ENCODE measurements around the gene CFLAR. TPM values are rescaled to one million over a fixed set of nuclear protein-coding genes. Genes with fewer than 3 reads are reported as not detected.

Gene CFLAR
- total RNA-seq, 1 experiment from 2014 or later, result 7.6 TPM

GRCh38 chr2:201137505-201138400 lies 21.8 kb downstream of the CFLAR start:
- no peaks in the 10 kb centered on the region for H4K20me1 ChIP-seq (ENCODE audit: control insufficient read depth, insufficient read depth, insufficient read length)
- H4K8ac ChIP-seq (replicated peaks; ENCODE audit: insufficient read length, low read depth, low read length), result no peak overlapping the region
- H3K14ac ChIP-seq (ENCODE audit: insufficient read depth, low read length), result no peak overlapping the region
- no peaks in the 10 kb centered on the region for H3K79me1 ChIP-seq (ENCODE audit: insufficient read depth, low read depth, low read length, poor library complexity, severe bottlenecking)
- H3K4me2 ChIP-seq (ENCODE audit: insufficient read depth, insufficient read length, low read length), result no peak overlapping the region
- Mint-ChIP-seq H3K4me1 (peaks cover 11 to 15% of the 10 kb centered on the region in 2 experiments), H3K27me3 (ENCODE audit: low read depth) (no peaks in the 10 kb centered on the region), H3K9me3 (no peaks in the 10 kb centered on the region; a peak in 1 of 5 replicates), H3K27ac (no peak overlapping the region), H3K4me3 (no peak overlapping the region), H3K36me3 (ENCODE audit: insufficient read depth in 1 of 3, low read depth in 3 of 3) (peaks cover 2 to 16% (median 13%) of the 10 kb centered on the region in 3 experiments; a peak in 6 of 7 replicates)
- no peak overlapping the region for H3K23ac ChIP-seq (ENCODE audit: insufficient read length, low read depth, low read length)
- H3K23me2 ChIP-seq (ENCODE audit: insufficient read length, low read depth, low read length, poor library complexity, severe bottlenecking), result no peaks in the 10 kb centered on the region
- no peak overlapping the region for H3K18ac ChIP-seq (ENCODE audit: insufficient read length, low read depth, low read length)
- H3K4ac ChIP-seq (ENCODE audit: low read depth, low read length), result no peak overlapping the region
- no peak overlapping the region for H2AK5ac ChIP-seq (ENCODE audit: insufficient read length, low read length)
- no peak overlapping the region for H3K27ac ChIP-seq (ENCODE audit: insufficient read length, low read depth, low read length)
- no peak overlapping the region for H2BK15ac ChIP-seq (ENCODE audit: low read depth, low read length)
- no peaks in the 10 kb centered on the region for H3K79me2 ChIP-seq (ENCODE audit: insufficient read depth, low read length)
- H3K27me3 ChIP-seq (ENCODE audit: insufficient read depth, low read length), result no peaks in the 10 kb centered on the region
- H4K5ac ChIP-seq (ENCODE audit: insufficient read length, low read depth, low read length), result no peak overlapping the region
- H3T11ph ChIP-seq (ENCODE audit: low read length), result no peak overlapping the region
- H4K91ac ChIP-seq (ENCODE audit: insufficient read length, low read depth, low read length), result no peak overlapping the region
- H2AFZ ChIP-seq (ENCODE audit: low read length), result no peak overlapping the region
- DNase-seq, result no peak
- no peak overlapping the region for H2BK12ac ChIP-seq (ENCODE audit: insufficient read length, low read depth, low read length)
- H3K4me1 ChIP-seq (ENCODE audit: insufficient read depth, low read length), result no peaks in the 10 kb centered on the region
- no peak for TF ChIP-seq CTCF (conservative IDR thresholded peaks at IDR 0.05)
- H2BK20ac ChIP-seq (ENCODE audit: low read depth, low read length, poor library complexity, severe bottlenecking), result no peak overlapping the region
- H3K56ac ChIP-seq (ENCODE audit: insufficient read length, low read depth, low read length), result no peak overlapping the region
- no peak overlapping the region for H2BK120ac ChIP-seq (ENCODE audit: low read depth, low read length, poor library complexity, severe bottlenecking)
- H3K9me3 ChIP-seq (ENCODE audit: control insufficient read depth, low read depth, low read length), result no peaks in the 10 kb centered on the region
- no CpG with 5 or more reads among the region's 28 CpGs for WGBS (ENCODE audit: extremely low coverage, insufficient read length, low lambda C conversion rate)
- no peak overlapping the region for H3K9ac ChIP-seq (ENCODE audit: extremely low read depth, insufficient read length, low read length)
- H2BK5ac ChIP-seq (ENCODE audit: insufficient read length, low read length), result no peak overlapping the region

Data from H9 (cell line).